GM23338 (cell line): Measurements from ENCODE around the gene GRSF1. TPM values are rescaled to one million over a fixed set of nuclear protein-coding genes. Genes with fewer than 3 reads are reported as not detected.

Experiments used
- ATAC-seq: fragments of 200-7000 bp; cut with Tn5 transposase; 3 replicates; pipeline ENCODE4 v1.9.1; 2020
- DNase-seq: peaks from one replicate; pipeline ENCODE4 v3.0.0-alpha.2; 2015; ENCODE audit warnings: low spot score
- H2AFZ ChIP-seq: fragments of 200-600 bp; sonication (generic); 2 replicates; pipeline ENCODE4 v1.8.0; 2016; ENCODE audit warnings: antibody characterized with exemption, mild to moderate bottlenecking, moderate library complexity
- H3F3A ChIP-seq: fragments of 200-600 bp; sonication (generic); replicated peaks from 2 replicates; pipeline ENCODE4 v1.8.0; 2017; ENCODE audit warnings: antibody characterized with exemption, mixed run types, low read depth
- H3K27ac ChIP-seq: fragments of 200-600 bp; sonication (generic); 2 replicates; pipeline ENCODE4 v1.6.1; 2016; ENCODE audit warnings: low read depth
- H3K27me3 ChIP-seq: fragments of 200-600 bp; sonication (generic); 2 replicates; pipeline ENCODE4 v1.8.0; 2016; ENCODE audit warnings: mild to moderate bottlenecking, mixed run types, moderate library complexity; ENCODE audit not compliant: insufficient read depth
- H3K36me3 ChIP-seq: fragments of 200-600 bp; sonication (generic); 2 replicates; pipeline ENCODE4 v1.8.0; 2016; ENCODE audit warnings: mild to moderate bottlenecking; ENCODE audit not compliant: insufficient read depth
- H3K4me1 ChIP-seq: fragments of 200-600 bp; sonication (generic); 2 replicates; pipeline ENCODE4 v1.8.0; 2016; ENCODE audit warnings: mild to moderate bottlenecking, moderate library complexity; ENCODE audit not compliant: insufficient read depth
- H3K4me2 ChIP-seq: fragments of 200-600 bp; sonication (generic); 2 replicates; pipeline ENCODE4 v1.7.1; 2017; ENCODE audit warnings: mixed run types
- H3K4me3 ChIP-seq: fragments of 200-600 bp; sonication (generic); 2 replicates; pipeline ENCODE4 v1.6.1; 2016; ENCODE audit warnings: mixed run types
- H3K79me2 ChIP-seq: fragments of 200-600 bp; sonication (generic); replicated peaks from 2 replicates; pipeline ENCODE4 v1.8.0; 2017; ENCODE audit warnings: mild to moderate bottlenecking; ENCODE audit not compliant: insufficient read depth
- H3K9me2 ChIP-seq: fragments of 200-600 bp; sonication (generic); 2 replicates; pipeline ENCODE4 v1.8.0; 2017; ENCODE audit not compliant: insufficient read depth
- H4K20me1 ChIP-seq: fragments of 200-600 bp; sonication (generic); replicated peaks from 2 replicates; pipeline ENCODE4 v1.8.0; 2017; ENCODE audit warnings: mild to moderate bottlenecking; ENCODE audit not compliant: insufficient read depth
- H3K27ac Mint-ChIP-seq: 2 replicates; pipeline ENCODE4 v1.8.0; 2020; ENCODE audit warnings: inconsistent platforms, mild to moderate bottlenecking, moderate library complexity, mixed read lengths
- H3K27me3 Mint-ChIP-seq: 3 replicates; pipeline ENCODE4 v1.8.0; 2022; ENCODE audit warnings: low read depth, mild to moderate bottlenecking, moderate library complexity, mixed read lengths, inconsistent platforms; ENCODE audit not compliant: insufficient read depth, poor library complexity
- H3K36me3 Mint-ChIP-seq: 3 replicates; pipeline ENCODE4 v1.8.0; 2021; ENCODE audit warnings: low read depth, mild to moderate bottlenecking, inconsistent platforms, moderate library complexity, mixed read lengths
- H3K4me1 Mint-ChIP-seq: 3 replicates; pipeline ENCODE4 v1.8.0; 2020; ENCODE audit warnings: mild to moderate bottlenecking, inconsistent platforms, mixed read lengths
- H3K4me3 Mint-ChIP-seq: 3 replicates; pipeline ENCODE4 v1.8.0; 2021; ENCODE audit warnings: moderate library complexity, mild to moderate bottlenecking, inconsistent platforms, mixed read lengths
- H3K9me3 Mint-ChIP-seq: 3 replicates; pipeline ENCODE4 v1.8.0; 2020; ENCODE audit warnings: moderate library complexity, mild to moderate bottlenecking, inconsistent platforms, mixed read lengths
- CTCF ChIP-seq, 2 experiments: fragments of 200-600 bp in 1 of 2; sonication (generic) in 1 of 2; conservative IDR thresholded peaks; 2 replicates each; pipeline versions ENCODE4 v1.5.1 to v1.6.1; 2016 to 2017; ENCODE audit warnings: antibody characterized with exemption in 2 of 2, low read depth in 2 of 2, mild to moderate bottlenecking in 2 of 2, moderate library complexity in 1 of 2
- ETS1 ChIP-seq: IDR thresholded peaks from 2 replicates; pipeline ENCODE4 v1.6.1; 2016; ENCODE audit warnings: antibody characterized with exemption
- EZH2 ChIP-seq: fragments of 200-600 bp; sonication (generic); IDR thresholded peaks from one replicate; pipeline ENCODE4 v1.8.0; 2017; ENCODE audit warnings: antibody characterized with exemption, mild to moderate bottlenecking, low read depth; ENCODE audit not compliant: unreplicated experiment
- NANOG ChIP-seq: IDR thresholded peaks from 2 replicates; pipeline ENCODE4 v1.6.1; 2016; ENCODE audit warnings: antibody characterized with exemption, borderline replicate concordance
- POLR2AphosphoS5 ChIP-seq: IDR thresholded peaks from 2 replicates; pipeline ENCODE4 v1.6.1; 2016; ENCODE audit warnings: antibody characterized with exemption, low read depth
- STAT1 ChIP-seq: IDR thresholded peaks from one replicate; pipeline ENCODE4 v1.6.1; 2016; ENCODE audit warnings: antibody characterized with exemption; ENCODE audit not compliant: unreplicated experiment
- ZNF114 ChIP-seq: fragments of 250-450 bp; sonication (Bioruptor Pico); IDR thresholded peaks from 2 replicates; pipeline ENCODE4 v1.5.0; 2020; ENCODE audit warnings: mild to moderate bottlenecking, moderate library complexity
- ZNF462 ChIP-seq: fragments of 250-450 bp; sonication (Bioruptor Pico); IDR thresholded peaks from 2 replicates; pipeline ENCODE4 v1.5.0; 2020; ENCODE audit warnings: mild to moderate bottlenecking, moderate library complexity
- polyA plus RNA-seq: library from polyadenylated mRNA; unstranded; fragments of >200 nt; fragmentation: Nextera tagmentation; extraction: Ambion mirVana; gene quantifications from 2 replicates; pipeline ENCODE4 v1.2.1, GENCODE V29; 2016
- total RNA-seq: library from RNA; depleted of rRNA; stranded (reverse); fragments of >200 nt; shearing (Covaris generic); gene quantifications from 2 replicates; pipeline ENCODE4 v1.2.3, GENCODE V29; 2014

GRSF1 gene
- total and polyA plus RNA-seq, 2 experiments from 2014 or later: 77.3 to 108 TPM

- TF ChIP-seq ZNF114 (CRISPR knock-in tag): no peak
- no peak for TF ChIP-seq CTCF (conservative IDR thresholded peaks at IDR 0.05; ENCODE audit: low read depth in 2 of 2)
- no peak for TF ChIP-seq EZH2
- no peak for TF ChIP-seq POLR2AphosphoS5
Observed at GRCh38 chr4:70829492-70829891, 10.2 kb downstream of the GRSF1 start (continued).

GRCh38 chr4:70829015-70829414 is 10.7 kb downstream of the GRSF1 start:
- Histone ChIP-seq H3K36me3 (peaks cover 74% of the 10 kb centered on the region), H3K4me1 (no peaks in the 10 kb centered on the region), H3F3A (no peaks in the 10 kb centered on the region), H3K27me3 (no peaks in the 10 kb centered on the region), H3K79me2 (peaks cover 42% of the 10 kb centered on the region), H2AFZ (no peak overlapping the region), H3K4me3 (no peak overlapping the region), H3K9me2 (no peaks in the 10 kb centered on the region), H4K20me1 (peaks cover 39% of the 10 kb centered on the region), H3K4me2 (no peak overlapping the region), H3K27ac (no peak overlapping the region)
- Mint-ChIP-seq H3K4me3 (no peak overlapping the region), H3K9me3 (no peaks in the 10 kb centered on the region), H3K36me3 (peaks cover 89% of the 10 kb centered on the region), H3K27me3 (peaks cover 5% of the 10 kb centered on the region), H3K4me1 (no peaks in the 10 kb centered on the region), H3K27ac (no peak overlapping the region)
- no peak for TF ChIP-seq EZH2
- no peak for TF ChIP-seq ETS1
- no peak for TF ChIP-seq NANOG
- no peak for TF ChIP-seq CTCF (conservative IDR thresholded peaks at IDR 0.05; ENCODE audit: low read depth in 2 of 2)
- no peak for TF ChIP-seq ZNF462 (CRISPR knock-in tag)
- no peak for TF ChIP-seq STAT1
- ATAC-seq (no peak), DNase-seq (no peak)
